ENCODE measurements around the gene SCGB2A2.

SCGB2A2 gene

GRCh38 chr11:62251698-62252097, 18.3 kb upstream of the SCGB2A2 start:
- H3K4me3 ChIP-seq (replicated peaks; ENCODE audit: insufficient read depth, low read length): no peak overlapping the region

GRCh38 chr11:62253999-62254542, 15.9 kb upstream of the SCGB2A2 start:
- no peak overlapping the region for H3K27ac ChIP-seq (replicated peaks)

More at GRCh38 chr11:62251698-62252097, 18.3 kb upstream of the SCGB2A2 start:
- peaks cover 4% of the 10 kb centered on the region for H3K27me3 ChIP-seq (ENCODE audit: insufficient read depth, poor library complexity, severe bottlenecking)
- no peak for TF ChIP-seq GABPA (IDR thresholded peaks at IDR 0.05; ENCODE audit: low read depth)
- TF ChIP-seq, protein P1, sequence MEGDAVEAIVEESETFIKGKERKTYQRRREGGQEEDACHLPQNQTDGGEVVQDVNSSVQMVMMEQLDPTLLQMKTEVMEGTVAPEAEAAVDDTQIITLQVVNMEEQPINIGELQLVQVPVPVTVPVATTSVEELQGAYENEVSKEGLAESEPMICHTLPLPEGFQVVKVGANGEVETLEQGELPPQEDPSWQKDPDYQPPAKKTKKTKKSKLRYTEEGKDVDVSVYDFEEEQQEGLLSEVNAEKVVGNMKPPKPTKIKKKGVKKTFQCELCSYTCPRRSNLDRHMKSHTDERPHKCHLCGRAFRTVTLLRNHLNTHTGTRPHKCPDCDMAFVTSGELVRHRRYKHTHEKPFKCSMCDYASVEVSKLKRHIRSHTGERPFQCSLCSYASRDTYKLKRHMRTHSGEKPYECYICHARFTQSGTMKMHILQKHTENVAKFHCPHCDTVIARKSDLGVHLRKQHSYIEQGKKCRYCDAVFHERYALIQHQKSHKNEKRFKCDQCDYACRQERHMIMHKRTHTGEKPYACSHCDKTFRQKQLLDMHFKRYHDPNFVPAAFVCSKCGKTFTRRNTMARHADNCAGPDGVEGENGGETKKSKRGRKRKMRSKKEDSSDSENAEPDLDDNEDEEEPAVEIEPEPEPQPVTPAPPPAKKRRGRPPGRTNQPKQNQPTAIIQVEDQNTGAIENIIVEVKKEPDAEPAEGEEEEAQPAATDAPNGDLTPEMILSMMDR (IDR thresholded peaks at IDR 0.05; ENCODE audit: insufficient read depth, low read length): no peak
- no peak for TF ChIP-seq REST (IDR thresholded peaks at IDR 0.05; ENCODE audit: insufficient replicate concordance, low read depth)
- no peak for TF ChIP-seq POLR2AphosphoS5 (IDR thresholded peaks at IDR 0.05; ENCODE audit: low read depth)
- no peak for TF ChIP-seq SPI1 (IDR thresholded peaks at IDR 0.05; ENCODE audit: borderline replicate concordance, low read depth)
- DNase-seq (ENCODE audit: low read depth in 1 of 2, low spot score in 1 of 2): no peak
- no peak overlapping the region for H3K27ac ChIP-seq (replicated peaks)

GRCh38 chr11:62256281-62256680, 13.7 kb upstream of the SCGB2A2 start:
- Histone ChIP-seq H3K4me3 (replicated peaks; ENCODE audit: insufficient read depth, low read length) (no peak overlapping the region), H3K27me3 (ENCODE audit: insufficient read depth, poor library complexity, severe bottlenecking) (no peaks in the 10 kb centered on the region), H3K27ac (replicated peaks) (no peak overlapping the region)
- TF ChIP-seq POLR2AphosphoS5 (IDR thresholded peaks at IDR 0.05; ENCODE audit: low read depth): no peak
- TF ChIP-seq GABPA (IDR thresholded peaks at IDR 0.05; ENCODE audit: low read depth): no peak
- no peak for TF ChIP-seq REST (IDR thresholded peaks at IDR 0.05; ENCODE audit: insufficient replicate concordance, low read depth)
- TF ChIP-seq SPI1 (IDR thresholded peaks at IDR 0.05; ENCODE audit: borderline replicate concordance, low read depth): no peak
- TF ChIP-seq, protein P1 (IDR thresholded peaks at IDR 0.05; ENCODE audit: insufficient read depth, low read length): no peak
- no peak for DNase-seq (ENCODE audit: low read depth in 1 of 2, low spot score in 1 of 2)

More at GRCh38 chr11:62253999-62254542, 15.9 kb upstream of the SCGB2A2 start:
- peaks cover 4% of the 10 kb centered on the region for H3K27me3 ChIP-seq (ENCODE audit: insufficient read depth, poor library complexity, severe bottlenecking)
- no peak for DNase-seq (ENCODE audit: low read depth in 1 of 2, low spot score in 1 of 2)
- TF ChIP-seq POLR2AphosphoS5 (IDR thresholded peaks at IDR 0.05; ENCODE audit: low read depth): no peak
- TF ChIP-seq SPI1 (IDR thresholded peaks at IDR 0.05; ENCODE audit: borderline replicate concordance, low read depth): no peak
- TF ChIP-seq GABPA (IDR thresholded peaks at IDR 0.05; ENCODE audit: low read depth): no peak
- TF ChIP-seq, protein P1 (IDR thresholded peaks at IDR 0.05; ENCODE audit: insufficient read depth, low read length): no peak
- no peak for TF ChIP-seq REST (IDR thresholded peaks at IDR 0.05; ENCODE audit: insufficient replicate concordance, low read depth)
- H3K4me3 ChIP-seq (replicated peaks; ENCODE audit: insufficient read depth, low read length): no peak overlapping the region

Measured in HL-60 (cell line).